ENCODE measurements around the gene LY6G6F.
"Not testable (repeated sequence)": the region's sequence is repeated elsewhere in the genome, so short reads cannot be mapped to it uniquely, and the experiment has no call there.

The LY6G6F gene

DNA sequence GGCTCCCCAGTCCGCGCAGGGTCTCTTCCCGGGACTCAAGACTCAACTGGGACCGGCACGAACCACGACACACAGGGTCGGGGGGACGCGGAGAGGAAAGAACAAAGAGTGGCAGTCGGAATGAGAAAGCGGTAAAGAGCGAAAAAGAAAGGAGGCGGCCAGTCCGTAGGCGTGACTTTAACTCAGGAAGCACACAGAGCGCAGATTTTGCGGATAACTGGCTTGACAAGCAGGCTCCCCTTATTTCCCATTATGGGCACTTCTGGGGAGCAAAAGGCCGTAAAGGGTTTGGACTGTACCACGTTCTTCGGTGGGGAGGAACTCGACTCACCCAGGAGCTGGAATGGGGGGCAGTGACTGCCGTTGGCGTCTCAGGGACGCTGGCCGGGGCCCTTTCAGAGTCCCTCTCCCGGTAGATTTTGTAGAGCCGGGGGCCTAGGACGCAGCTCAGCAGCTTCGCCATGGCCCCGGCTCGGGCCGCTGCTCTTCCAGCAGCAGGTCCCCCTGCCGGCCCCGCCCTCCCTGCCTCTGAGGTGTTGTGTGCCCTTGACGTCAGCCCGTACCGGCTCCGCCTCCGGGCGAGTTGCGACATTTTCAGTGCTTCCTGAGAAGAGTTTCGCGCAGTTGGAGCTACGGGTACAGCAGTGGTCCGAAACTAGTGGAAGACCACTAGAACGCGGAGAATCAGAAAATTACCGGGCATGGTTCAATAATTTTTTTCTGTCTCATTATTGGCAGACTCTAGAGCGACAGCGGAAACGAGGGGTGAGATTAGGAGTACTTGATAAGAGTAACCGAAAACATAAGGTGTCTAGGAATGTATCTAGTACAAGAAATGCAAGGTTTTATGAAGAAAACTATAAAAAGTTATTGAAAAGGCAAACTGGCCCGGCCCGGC is 3.6 kb upstream of the LY6G6F start, which contains the start of gene ABHD16A:
Gene ABHD16A, minus strand, starts transcription at position 506 of the 898 bp plus-strand sequence. Its CDS starts 43 bp downstream, at position 463.
- DNase-seq (ENCODE audit: low read depth): peak; percentile 98

DNA sequence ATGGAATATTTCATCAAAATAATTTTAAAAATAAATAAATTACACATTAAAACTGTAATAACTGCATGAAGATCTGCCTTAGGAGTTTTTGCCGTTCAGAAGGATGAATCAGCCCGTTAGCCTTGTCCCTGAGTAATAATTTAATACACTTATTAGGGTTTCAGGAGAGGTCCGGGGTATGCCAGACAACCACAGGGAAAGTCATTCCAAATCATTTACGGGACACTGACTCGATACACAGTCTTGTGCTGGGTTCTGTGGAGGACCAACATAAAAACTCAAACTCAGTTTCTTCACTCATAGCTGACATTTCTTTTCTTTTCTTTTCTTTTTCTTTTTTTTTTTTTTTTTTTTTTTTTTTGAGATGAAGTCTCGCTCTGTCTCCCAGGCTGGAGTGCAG is 735 bp upstream of the LY6G6F start:
- DNase-seq (ENCODE audit: low read depth): no peak

GRCh38 chr6:31707701-31708100 is 1.0 kb downstream of the LY6G6F start:
- DNase-seq (ENCODE audit: low read depth): no peak

- no peak for DNase-seq (ENCODE audit: low read depth)
Observed at GRCh38 chr6:31708224-31708623, 1.6 kb downstream of the LY6G6F start.

GRCh38 chr6:31709157-31709556 is 2.5 kb downstream of the LY6G6F start:
- not testable (repeated sequence) for DNase-seq (ENCODE audit: low read depth)

- no peak for DNase-seq (ENCODE audit: low read depth)
Observed at GRCh38 chr6:31710523-31711219, 4.0 kb downstream of the LY6G6F start.

GRCh38 chr6:31711233-31711632 is 4.6 kb downstream of the LY6G6F start:
- no peak for DNase-seq (ENCODE audit: low read depth)

GRCh38 chr6:31712296-31712695 is 5.6 kb downstream of the LY6G6F start:
- DNase-seq (ENCODE audit: low read depth): no peak

DNA sequence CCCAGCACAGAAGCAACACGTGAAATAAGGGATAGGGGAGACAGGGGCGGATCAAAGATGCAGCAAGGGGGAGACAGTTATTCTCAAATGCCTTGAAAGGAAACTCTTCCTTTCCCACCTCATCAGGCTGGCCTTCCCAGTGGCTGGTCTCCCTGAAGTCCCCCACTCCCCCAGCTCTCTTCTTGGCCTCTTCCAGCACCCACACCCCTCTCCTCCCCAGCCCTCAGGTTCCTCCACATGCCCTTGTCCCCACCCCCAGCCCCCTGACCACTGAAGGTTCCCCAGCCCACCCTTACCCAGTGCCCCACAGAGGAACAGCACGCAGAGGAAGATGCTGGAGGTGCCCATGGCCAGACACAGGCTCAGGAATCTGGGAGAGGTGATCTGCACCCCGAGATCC is 6.8 kb downstream of the LY6G6F start:
- DNase-seq (ENCODE audit: low read depth): no peak

GRCh38 chr6:31713991-31714684 is 7.5 kb downstream of the LY6G6F start:
- DNase-seq (ENCODE audit: low read depth): no peak

DNA sequence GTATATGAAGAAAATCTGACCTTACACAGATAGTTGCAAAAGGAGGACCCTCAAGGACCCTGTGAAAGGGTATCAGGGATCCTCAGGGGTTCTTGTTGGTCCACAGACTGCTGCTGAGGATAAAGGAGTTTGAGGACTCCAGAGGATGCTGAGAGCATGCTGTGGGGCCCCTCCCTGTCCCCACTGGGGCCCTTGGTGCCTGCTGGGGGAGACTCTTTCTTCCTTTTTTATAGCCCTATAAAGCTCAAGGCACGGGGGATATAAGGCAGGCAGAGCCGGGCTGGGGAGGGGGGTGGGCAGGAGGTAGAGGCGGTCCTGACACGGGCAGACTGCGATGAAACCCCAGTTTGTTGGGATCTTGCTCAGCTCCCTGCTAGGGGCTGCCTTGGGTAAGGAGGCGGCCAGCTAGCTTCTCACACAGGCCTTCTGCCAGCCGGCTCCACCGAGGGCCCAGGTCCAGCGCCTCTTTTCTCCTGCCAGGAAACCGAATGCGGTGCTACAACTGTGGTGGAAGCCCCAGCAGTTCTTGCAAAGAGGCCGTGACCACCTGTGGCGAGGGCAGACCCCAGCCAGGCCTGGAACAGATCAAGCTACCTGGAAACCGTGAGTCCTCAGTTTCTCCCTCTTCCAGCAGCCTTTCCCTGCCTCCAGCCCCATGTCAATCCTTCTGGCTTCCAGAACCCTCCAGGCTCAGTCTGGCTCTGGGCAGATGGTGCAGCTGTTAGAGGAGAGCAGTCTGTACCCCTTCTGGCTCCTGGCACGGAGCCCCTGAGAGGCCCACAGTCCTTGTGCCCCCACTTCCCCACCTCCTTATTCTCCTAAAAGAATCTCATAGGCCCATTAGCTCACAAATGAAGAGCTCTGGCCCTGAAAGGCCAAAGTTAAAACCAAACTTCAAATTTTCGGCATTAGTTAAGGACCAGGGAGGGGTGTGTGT is 8.6 kb downstream of the LY6G6F start, which contains the start of gene LY6G6D:
Gene LY6G6D, plus strand, starts transcription at position 327 of the 937 bp plus-strand sequence. Its CDS starts 8 bp downstream, at position 335.
- DNase-seq (ENCODE audit: low read depth): no peak

GRCh38 chr6:31717499-31718222 is 11.0 kb downstream of the LY6G6F start:
- no peak for DNase-seq (ENCODE audit: low read depth)

DNA sequence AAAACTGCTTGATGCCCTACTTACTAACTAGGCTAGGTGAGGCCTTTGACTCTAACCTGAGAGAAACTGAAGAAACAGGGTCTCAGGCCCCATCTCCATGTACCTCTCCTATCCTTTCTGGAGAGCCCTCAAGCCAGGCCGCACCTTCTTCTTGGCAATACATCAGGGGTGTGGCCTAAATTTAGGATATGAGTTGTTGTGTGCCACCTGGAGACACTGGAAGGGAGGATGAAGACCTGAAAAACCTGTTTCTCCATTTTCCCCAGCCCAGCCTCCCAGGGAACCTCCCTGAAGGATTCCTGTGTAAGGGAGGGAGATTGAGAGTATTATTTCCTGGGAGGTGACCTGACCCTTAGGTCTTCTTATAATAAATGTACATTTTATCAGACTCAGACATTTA is 11.6 kb downstream of the LY6G6F start:
- no peak for DNase-seq (ENCODE audit: low read depth)

GRCh38 chr6:31719001-31719400 is 12.3 kb downstream of the LY6G6F start:
- DNase-seq (ENCODE audit: low read depth): no peak

- no peak for DNase-seq (ENCODE audit: low read depth)
Observed at GRCh38 chr6:31720196-31720770, 13.6 kb downstream of the LY6G6F start.

DNA sequence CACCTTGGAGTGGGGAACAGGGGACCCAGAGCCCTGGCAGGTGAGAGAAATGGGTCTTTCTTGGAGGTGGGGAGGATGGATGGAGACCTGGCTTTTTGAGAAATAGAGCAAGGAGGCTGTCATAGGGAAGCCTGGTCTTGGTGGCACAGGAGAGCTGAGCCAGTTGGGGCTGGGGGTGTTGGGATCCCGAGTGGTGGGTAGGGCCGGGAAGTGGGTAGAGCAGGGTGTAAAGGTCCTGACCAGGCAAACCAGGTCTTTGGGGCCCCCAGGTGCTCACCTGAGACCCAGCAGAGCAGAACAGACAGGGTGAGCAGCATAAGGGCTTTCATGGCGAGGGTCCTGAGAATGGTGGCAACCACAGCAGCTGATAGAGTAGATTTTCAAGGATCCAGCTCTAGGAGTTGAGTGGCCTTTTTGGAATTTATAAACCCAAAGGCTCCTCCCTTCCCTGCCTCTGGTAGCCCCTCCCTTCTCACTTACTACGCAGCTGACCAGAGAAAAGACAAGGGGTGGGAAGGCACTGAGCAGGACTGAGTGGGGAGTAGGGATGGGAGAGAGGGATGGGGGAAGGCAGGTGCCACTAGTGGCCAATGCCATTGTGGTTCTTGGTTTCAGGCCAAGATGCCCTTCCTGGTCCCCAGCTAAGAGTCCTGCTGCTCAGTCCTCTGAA is 14.8 kb downstream of the LY6G6F start, which contains the start of gene LY6G6C:
Gene LY6G6C, minus strand, starts transcription at position 396 of the 670 bp plus-strand sequence. Its CDS starts 67 bp downstream, at position 329.
- no peak for DNase-seq (ENCODE audit: low read depth)

DNA sequence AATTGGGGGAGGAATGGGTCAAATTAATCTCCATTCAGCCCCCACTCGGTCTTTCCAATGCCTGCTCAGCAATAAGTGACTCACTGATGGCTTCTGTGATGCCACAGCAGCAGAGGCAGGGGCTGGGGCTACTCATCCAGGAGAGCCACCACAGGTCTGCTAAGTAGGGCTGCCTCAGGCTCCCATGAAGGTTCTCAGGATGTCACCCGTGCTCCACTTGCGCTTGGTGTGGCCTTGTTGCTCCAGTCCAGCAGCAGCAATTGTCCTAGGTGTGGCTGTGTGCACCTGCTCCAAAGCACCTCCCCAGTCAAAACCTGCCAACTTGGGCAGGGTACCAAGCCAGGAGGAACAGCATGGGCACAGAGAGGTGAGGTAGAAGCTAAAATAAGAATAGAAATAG is 15.5 kb downstream of the LY6G6F start:
- no peak for DNase-seq (ENCODE audit: low read depth)

DNA sequence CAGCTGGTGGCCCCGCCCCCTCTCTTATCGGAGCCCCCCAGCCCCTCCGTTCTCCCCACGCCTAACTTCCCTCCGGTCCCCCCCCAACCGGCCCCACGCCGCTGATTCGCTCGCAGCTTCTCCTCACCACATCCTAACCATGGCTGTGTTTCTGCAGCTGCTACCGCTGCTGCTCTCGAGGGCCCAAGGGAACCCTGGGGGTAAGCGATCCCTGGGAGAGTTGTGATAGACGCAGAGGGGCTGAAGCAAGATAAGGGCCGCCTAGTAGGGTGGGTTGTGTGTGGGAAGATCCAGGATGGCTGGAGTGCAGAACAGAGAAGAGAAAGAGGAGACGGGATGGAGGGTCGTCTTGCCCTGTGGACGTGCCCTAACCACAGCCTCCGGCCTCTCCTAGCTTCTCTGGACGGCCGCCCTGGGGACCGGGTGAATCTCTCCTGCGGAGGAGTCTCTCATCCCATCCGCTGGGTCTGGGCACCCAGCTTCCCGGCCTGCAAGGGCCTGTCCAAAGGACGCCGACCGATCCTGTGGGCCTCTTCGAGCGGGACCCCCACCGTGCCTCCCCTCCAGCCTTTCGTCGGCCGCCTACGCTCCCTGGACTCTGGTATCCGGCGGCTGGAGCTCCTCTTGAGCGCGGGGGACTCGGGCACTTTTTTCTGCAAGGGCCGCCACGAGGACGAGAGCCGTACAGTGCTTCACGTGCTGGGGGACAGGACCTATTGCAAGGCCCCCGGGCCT is 16.7 kb downstream of the LY6G6F start, which contains the start of gene MPIG6B:
Gene MPIG6B, plus strand, starts transcription at position 129 of the 735 bp plus-strand sequence. Its CDS starts 11 bp downstream, at position 140.
- no peak for DNase-seq (ENCODE audit: low read depth)

Data from activated T-cell treated with anti-CD3 and anti-CD28 coated beads for 48 hours (primary cell).